GM19452 (cell line): ENCODE results near the gene CXCR4.

Experiments used
- ATAC-seq: cut with Tn5 transposase; IDR thresholded peaks from one replicate; pipeline ENCODE4 v1.9.1; 2021; ENCODE audit not compliant: unreplicated experiment

Gene CXCR4

GRCh38 chr2:136117909-136118818, at the start of gene CXCR4:
CXCR4 (minus strand) TSS chr2:136118149; CDS start chr2:136118060, 89 bp downstream.
- ATAC-seq: peak; percentile 34

GRCh38 chr2:136164280-136164776, 46.4 kb upstream of the CXCR4 start:
- no peak for ATAC-seq

- no peak for ATAC-seq
These were observed 44.5 kb upstream of the CXCR4 start for GRCh38 chr2:136162438-136162837.

GRCh38 chr2:136156411-136156810, 38.5 kb upstream of the CXCR4 start:
- ATAC-seq: no peak

GRCh38 chr2:136154384-136154783, 36.4 kb upstream of the CXCR4 start:
- ATAC-seq: no peak

- ATAC-seq: no peak
These were observed 33.3 kb upstream of the CXCR4 start for GRCh38 chr2:136151021-136151971.

- no peak for ATAC-seq
These were observed 31.1 kb upstream of the CXCR4 start for GRCh38 chr2:136149011-136149410.

- no peak for ATAC-seq
These were observed 28.6 kb upstream of the CXCR4 start for GRCh38 chr2:136146564-136146963.

- no peak for ATAC-seq
These were observed 25.9 kb upstream of the CXCR4 start for GRCh38 chr2:136143603-136144451.

GRCh38 chr2:136141510-136142149, 23.7 kb upstream of the CXCR4 start:
- ATAC-seq: no peak

GRCh38 chr2:136139631-136140030, 21.7 kb upstream of the CXCR4 start:
- no peak for ATAC-seq

GRCh38 chr2:136137982-136138381, 20.0 kb upstream of the CXCR4 start:
- ATAC-seq: no peak

- no peak for ATAC-seq
These were observed 19.0 kb upstream of the CXCR4 start for GRCh38 chr2:136136931-136137330.

GRCh38 chr2:136135921-136136906, 18.3 kb upstream of the CXCR4 start:
- ATAC-seq: peak; percentile 47

- ATAC-seq: no peak
These were observed 17.5 kb upstream of the CXCR4 start for GRCh38 chr2:136135462-136135861.

GRCh38 chr2:136134126-136134525, 16.2 kb upstream of the CXCR4 start:
- ATAC-seq: no peak

- ATAC-seq: no peak
These were observed 15.6 kb upstream of the CXCR4 start for GRCh38 chr2:136133586-136133985.

GRCh38 chr2:136133176-136133575, 15.2 kb upstream of the CXCR4 start:
- ATAC-seq: no peak

GRCh38 chr2:136132825-136133155, 14.8 kb upstream of the CXCR4 start:
- no peak for ATAC-seq
